ENCODE measurements around the gene SRPX2.
"Not testable (repeated sequence)": the region's sequence is repeated elsewhere in the genome, so short reads cannot be mapped to it uniquely, and the experiment has no call there.

Gene SRPX2

DNA sequence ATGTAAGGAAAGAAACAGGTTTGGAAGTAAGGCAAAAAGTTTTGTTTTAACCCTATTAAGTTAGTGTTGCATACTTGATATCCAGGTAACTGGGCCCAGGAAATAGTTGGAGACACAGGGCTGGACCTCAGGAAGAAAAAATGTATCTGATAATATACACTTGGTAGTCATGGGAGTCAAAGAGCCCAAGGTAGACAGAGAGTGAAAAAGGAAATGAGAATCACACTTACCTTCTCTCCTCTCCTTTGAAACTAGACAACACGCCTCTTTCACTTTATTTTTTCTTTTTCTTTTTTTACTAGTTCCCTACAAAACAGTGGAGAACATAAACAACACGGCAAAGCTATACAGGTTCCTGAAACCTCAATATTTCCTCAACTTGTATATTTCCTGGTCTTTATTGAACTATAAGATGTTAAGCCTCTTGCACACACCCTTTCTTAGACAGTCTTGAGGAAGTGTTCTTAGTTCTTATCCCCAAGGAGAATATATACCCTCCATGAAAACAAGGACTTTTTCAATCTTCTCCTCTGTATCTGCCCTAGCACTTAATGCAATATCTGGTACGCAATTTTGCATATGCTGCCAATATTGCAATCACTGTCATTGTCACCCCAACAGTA, 60.7 kb downstream of the SRPX2 start:
- no peak for FAIRE-seq

DNA sequence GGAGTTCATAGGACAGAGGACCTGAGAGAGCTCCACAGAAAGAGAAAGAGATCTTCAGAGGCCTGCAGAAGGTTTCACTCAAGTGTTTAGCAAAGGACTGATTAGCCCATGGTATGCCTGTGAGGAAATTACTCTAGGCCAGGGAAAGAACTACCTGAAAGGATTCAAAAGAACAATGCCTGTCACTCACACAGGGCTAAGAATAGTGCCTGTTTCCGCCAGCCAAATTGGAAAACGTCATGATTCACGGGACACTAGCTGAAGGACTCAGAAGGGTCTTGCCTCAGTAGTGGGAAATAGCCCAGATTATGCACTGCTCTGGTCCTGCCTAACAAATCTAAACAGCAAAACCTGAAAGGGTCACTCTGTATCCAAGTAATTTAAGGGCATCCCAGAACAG, 66.8 kb downstream of the SRPX2 start:
- no peak for FAIRE-seq

GRCh38 chrX:100717363-100717762, 73.4 kb downstream of the SRPX2 start:
- no peak for FAIRE-seq

DNA sequence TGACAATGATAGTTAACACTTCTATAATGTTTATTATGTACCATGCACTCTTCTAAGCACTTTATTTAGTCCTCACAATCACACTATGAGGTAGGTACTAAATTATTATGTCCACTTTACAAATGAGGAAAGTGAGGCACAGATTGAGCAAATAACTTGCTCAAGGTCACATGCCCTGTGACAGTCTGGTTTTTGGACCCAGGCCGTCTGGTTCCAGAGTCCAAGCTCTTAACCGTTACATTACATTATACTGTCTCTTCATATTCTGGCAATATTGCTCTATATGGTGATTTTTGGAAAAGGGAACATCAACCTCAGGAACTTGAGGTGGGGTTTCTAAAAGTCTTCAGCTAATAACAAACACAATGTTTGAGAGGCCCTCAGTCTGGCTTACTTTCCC, 75.1 kb downstream of the SRPX2 start:
- no peak for FAIRE-seq

DNA sequence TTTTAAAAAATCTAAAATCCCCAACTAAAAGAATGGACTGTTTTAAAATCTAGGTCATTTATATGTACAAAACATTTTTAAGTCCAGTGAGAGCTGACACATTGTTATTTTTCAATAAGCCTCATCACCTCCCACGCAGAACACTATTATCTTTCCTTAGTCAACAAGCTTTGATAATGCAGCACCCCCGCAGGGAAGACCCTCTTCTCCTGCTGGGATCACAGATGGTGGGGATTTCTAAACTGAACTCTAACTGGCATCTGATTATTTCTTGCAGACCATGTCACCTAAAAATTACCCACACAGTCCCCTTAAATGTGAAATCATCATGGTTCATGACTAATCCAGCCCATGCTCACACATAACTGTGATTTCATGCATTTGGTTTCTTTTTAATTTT, 76.3 kb downstream of the SRPX2 start:
- no peak for FAIRE-seq

GRCh38 chrX:100721328-100721727, 77.3 kb downstream of the SRPX2 start:
- no peak for FAIRE-seq

DNA sequence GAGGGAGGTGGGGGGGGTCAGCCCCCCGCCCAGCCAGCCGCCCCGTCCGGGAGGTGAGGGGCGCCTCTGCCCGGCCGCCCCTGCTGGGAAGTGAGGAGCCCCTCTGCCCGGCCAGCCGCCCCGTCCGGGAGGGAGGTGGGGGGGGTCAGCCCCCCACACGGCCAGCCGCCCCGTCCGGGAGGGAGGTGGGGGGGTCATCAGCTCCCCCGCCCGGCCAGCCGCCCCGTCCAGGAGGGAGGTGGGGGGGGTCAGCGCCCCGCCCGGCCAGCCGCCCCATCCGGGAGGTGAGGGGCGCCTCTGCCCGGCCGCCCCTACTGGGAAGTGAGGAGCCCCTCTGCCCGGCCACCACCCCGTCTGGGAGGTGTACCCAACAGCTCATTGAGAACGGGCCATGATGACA, 80.0 kb downstream of the SRPX2 start:
- FAIRE-seq, result not testable (repeated sequence)
